NCI-H1694 treated with DMSO at 0.1 percent for 48 hours (cell line): Measurements from ENCODE around the gene CAMSAP3.

Experiments used
- DNase-seq: peaks from one replicate; lab custom pipeline; 2025; lab: John Stamatoyannopoulos, UW

CAMSAP3 gene

DNA sequence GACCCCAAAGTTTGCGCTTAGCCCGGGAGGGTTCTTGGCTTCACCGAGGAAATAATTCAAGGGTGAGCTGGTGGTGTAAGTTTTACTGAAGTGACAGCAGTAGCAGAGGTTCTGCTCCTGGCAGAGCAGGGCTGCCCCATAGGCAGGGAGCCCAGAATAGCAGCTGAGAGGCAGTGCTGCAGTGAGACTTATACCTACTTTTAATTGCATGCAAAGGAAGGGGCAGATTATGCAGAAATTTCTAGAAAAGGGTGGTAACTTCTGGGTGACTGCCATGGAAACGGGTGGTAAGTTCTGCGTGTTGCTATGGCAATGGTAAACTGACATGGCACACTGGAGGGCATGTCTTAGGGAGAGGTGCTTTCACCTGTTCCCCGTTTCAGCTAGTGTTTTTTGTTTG lies 17.5 kb upstream of the CAMSAP3 start:
- DNase-seq: no peak

DNA sequence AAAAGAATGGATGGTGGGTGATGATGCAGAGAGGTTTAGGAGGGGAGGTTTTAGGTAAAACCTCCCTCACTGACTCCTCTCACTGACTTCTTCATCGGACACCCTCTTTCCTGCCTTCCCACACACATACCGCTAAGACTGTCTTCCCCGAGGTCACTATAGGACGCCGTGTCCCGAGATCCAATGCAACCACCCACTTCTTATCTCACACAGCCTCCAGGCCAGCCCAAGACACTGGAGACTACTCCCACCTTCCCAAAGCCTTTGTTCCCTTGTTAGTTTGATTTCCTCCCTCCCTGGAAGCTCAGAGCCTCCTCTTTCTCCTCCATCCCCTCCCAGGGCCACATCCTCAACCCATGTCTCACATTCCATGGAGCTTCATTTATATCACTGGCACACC lies 16.5 kb upstream of the CAMSAP3 start:
- no peak for DNase-seq

DNA sequence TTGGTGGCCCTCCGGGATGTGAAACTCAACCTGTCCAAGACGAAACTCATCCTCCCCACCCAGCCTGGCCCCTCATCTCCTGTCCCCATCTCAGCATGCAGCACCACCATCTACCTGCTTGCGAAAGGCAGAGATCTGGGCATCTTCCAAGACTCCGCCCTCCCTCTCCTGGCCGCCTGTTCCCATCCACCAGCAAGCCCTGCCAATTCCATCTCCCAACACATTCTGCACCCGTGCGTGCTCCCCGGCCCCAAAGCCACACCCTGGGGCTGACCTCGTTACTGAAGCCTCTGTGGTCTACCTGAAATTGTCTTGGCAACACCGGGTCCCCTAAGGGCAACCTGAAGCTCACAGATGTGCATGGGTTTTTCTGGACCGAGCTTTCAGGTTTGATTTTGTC lies 13.2 kb upstream of the CAMSAP3 start:
- DNase-seq: no peak

DNA sequence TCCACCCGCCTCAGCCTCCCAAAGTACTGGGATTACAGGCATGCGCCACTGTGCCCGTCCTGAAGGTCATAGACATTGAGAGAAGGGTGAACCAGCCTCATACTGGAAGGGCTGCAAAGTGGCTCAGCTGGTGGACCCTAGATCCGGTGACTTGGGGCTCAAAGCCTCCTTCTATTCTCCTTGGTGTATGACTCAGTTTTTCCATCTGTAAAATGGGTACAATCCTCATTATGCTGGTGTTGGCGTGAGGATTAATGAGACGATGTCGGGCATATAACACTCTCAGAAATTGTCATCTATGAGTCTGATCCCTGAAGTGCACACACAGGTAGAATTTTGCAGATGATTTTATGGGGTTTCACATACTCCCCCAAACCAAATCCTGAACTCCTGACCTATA lies 5.8 kb upstream of the CAMSAP3 start:
- no peak for DNase-seq

DNA sequence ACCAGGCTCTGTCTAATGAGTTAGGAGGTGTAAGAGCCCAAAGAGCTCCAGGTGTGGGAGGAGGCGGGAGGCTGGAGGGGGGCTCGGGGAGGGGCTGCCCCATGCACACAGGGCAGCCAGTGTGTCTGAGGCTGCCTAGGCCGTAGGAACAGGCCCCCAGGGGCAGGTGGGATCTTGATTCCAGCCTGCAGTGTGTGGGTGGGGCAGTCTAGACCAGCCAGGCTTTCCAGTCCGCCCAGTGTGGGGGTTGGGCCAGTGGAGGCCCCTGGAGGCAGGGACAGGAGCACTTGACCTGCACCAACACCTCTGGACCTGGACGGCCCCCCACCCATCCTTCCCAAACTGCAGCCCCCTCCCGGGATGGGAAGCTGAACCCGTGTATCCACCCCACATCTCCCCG lies 5.4 kb upstream of the CAMSAP3 start:
- DNase-seq: no peak

DNA sequence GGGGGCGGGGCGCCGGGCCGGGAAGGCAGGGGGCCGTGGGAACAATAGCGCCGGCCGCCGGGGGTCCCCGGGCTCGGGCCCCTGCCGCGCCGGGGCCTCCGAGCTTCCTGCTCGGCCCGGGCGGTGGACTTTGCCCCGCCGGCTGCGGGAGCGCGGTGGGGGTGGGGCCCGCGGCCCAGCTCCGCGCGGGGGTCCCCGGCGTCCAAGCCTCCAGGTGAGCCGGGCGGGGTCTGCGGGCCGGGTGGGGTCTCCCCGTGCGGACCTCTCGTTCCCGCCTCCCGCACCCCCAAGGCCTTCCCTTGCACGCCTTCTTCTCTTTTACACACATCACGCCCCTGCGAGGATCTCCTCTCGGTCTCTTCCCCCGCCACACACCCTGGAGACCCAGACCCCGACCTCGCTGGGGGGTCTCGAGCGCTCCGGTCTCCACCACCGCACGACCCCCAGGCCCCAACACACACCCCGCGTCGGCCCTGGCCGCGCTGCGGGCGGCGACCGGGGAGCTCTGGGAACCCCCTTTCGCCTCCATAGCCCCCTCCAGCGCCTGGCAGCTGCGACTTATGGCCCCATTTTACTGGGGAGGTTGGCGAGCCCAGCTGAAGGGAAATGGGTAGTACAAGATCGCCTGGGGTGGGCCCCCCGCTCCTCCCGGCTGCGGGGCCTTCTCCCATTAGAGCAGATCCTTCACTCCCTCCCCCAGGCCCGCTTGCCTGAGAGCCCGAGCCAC lies 711 bp downstream of the CAMSAP3 start:
- DNase-seq: no peak

DNA sequence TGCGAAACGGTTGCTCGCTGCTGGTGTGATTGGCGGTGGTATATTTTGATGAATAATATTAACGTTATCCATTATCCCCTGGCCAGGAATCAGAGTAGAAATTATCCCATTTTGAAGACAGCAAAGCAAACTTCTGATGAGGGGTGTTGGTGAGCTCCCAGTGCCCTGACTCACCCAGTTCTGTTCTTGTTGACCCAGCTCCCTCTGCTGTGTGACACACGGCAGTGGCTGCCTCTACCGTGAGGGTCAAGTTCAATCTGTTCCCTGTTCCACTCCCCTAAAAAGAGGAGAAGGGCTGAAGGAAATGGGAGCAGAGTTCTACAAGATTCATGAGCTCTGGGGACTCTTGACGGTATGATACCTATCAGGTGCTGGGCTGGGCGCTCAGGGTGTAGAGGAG lies 2.0 kb downstream of the CAMSAP3 start:
- no peak for DNase-seq

DNA sequence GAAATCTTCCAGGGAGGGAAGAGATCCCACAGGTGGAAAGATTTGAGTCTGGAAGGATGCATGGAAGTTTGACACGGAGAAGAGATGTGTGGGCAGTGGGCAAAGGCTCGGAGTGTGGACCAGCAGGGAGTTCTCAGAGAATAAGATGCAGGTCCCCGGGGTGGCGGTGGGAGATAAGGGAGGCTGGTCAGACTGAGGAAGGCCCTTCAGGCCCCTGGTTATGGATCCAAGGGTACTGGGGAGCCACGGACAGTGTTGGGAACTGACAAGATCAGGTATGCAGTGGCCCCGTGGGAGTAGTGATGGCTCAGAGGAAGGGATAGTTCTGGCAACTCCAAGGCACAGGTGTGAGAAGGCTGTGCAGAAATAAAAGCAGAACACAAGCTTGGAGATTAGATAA lies 2.5 kb downstream of the CAMSAP3 start:
- DNase-seq: no peak

DNA sequence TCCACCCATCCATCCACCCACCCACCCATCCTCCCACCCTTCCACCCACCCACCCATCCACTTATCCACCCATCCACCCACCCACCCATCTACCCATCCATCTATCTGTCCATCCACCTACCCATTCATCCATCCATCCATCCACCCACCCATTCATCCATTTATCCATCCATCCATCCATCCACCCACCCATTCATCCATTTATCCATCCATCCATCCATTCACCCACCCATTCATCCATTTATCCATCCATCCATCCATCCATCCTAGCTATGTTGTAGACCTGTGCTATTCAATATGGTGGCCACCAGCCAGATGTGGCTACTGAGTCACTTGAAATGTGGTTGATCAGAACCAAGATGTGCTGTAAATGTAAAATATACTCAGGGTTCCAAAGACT lies 5.1 kb downstream of the CAMSAP3 start:
- DNase-seq: no peak

DNA sequence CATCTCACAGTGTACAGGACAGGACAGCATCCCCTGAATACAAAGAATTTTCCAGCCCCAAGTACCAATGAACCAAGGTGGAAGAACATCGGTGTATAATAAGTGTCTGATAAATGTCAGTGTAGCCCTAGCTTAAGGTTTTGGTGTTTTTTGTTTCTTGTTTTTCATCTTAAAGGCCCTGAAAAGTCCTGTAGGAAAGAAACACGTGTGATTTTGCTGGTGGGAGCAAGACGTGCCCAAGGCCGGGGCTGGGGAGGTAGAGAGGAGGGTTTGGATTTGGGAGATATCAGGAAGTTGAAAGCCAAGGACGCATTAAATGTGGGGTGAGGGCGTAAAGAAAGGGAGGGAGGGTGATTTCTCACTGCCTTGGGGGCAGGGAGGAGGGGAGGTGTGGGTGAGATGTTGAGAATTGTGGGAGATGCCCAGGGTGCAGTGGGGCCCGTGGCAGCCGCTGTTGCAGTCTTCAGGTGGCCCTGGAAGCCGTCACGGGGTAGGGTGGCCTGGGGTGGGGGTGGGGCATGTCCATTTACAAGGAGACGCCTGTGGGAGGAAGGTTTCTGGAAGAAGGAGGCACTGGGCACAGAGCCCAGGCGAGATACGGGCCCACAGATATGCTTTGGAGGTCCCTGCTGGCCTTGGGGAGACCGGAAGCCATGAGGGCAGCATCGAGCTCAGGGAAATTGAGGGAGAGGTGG lies 6.7 kb downstream of the CAMSAP3 start:
- no peak for DNase-seq

DNA sequence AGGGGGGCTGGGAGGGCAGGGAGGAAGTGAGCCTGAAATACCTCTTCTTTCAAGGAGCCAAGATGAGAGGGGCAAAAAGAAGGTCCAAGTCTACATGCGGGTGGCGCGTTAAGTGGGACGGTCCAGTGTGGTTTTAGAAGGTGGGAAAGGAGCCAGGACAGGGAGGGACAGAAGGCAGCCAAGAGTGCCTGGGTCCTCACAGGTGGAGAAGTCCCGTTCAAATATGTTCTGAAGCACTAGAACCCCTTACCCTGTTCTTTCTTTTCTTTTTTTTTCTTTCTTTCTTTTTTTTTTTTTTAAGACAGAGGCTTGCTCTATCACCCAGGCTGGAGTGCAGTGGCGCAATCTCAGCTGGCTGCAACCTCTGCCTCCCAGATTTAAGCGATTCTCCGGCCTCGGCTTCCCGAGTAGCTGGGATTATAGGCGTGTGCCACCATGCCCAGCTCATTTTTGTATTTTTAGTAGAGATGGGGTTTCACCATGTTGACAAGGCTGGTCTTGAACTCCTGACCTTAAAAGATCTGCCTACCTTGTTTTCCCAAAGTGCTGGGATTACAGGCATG lies 7.4 kb downstream of the CAMSAP3 start:
- no peak for DNase-seq

DNA sequence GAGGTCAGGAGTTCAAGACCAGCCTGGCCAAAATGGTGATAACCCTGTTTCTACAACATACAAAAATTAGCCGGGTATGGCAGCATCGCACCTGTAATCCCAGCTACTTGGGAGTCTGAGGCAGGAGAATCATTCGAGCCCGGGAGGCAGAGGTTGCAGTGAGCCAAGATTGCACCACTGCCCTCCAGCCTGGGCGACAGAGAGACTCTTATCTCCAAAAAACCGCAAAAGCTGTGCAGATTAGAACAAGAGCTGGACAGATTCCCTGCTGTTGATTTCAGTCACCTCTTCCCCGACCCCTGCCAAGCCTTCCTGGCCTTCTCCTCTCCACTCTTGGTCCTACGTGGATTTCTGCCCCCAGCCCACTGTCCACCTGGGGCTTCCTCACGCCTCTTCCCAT lies 8.3 kb downstream of the CAMSAP3 start:
- no peak for DNase-seq

DNA sequence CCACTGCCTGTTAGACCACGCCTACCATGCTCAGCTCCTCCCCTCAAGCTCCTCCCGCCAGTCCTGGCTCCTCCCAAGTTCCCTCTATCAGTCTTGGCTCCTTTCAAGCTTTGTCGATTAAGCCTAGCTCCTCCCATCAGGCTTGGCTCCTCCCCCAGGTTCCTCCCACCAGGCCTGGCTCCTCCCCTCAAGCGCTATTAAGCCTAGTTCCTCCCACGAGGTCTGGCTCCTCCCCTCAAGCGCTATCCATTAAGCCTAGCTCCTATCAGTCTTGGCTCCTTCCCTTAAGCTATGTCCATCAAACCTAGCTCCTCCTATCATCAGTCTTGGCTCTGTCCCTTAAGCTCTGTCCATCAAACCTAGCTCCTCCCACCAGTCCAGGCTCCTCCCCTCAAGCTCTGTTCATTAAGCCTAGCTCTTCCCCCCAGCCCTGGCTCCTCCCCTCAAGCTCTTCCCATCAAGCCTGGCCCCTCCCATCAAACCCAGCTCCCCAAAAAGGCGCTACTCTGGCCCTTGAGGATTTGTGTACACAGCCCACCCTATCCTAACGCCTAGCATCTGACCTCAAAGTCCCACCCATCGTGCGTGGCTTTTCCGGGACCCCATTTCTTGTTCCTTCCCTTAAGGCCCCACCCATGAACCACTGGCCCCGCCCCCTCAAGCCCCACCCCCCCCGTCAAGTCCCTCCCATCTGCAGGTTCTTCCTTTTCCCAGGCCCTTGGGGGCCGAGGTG lies 10.0 kb downstream of the CAMSAP3 start:
- no peak for DNase-seq

DNA sequence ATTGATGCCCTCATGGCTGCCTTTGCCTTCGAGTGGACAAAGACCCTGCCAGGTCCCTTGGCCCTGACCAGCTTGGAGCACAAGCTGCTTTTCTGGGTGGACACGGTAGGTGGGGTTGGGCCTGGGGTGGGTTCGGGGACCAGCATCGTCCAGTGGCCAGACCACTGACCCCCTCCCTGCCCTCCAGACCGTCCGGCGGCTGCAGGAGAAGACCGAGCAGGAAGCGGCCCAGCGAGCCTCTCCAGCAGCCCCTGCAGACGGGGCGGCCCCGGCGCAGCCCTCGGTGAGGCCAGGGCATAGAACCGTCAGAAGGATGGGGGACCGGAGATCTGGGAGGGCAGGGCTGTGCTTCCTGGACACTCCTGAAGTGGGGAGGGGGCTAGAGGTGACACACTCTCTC lies 10.6 kb downstream of the CAMSAP3 start:
- DNase-seq: no peak

DNA sequence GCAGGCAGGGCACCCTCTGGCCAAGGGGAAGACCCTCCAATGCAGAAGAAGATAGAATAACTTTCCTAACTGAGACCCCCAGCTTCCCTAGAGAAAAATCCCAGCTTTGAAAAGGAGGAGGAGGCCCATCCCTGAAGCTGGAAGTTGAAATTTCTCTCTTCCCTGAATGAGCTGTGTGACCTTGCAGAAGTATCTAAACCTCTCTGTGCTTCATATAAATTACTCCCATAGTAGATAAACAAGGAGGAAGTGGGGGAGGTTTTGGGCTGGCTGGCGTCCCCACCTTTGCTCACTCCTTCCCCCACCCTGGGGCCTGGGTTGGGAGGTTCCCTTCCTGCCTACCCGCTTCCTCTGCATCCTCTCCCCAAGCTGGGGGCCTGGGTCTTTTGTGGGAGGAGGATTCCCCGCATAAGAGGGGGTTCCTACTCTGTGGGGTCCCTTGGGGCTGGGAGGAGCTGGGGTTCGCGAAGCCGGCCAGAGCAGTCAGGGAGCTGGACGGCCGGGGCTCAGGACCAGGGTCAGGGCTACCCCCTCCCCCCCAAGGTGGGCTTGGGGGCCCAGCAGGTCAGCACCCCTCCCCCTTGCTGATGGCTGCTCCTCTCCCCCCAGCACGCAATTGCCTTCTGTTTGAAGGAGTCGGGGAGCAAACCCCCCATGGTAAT lies 11.7 kb downstream of the CAMSAP3 start:
- no peak for DNase-seq

DNA sequence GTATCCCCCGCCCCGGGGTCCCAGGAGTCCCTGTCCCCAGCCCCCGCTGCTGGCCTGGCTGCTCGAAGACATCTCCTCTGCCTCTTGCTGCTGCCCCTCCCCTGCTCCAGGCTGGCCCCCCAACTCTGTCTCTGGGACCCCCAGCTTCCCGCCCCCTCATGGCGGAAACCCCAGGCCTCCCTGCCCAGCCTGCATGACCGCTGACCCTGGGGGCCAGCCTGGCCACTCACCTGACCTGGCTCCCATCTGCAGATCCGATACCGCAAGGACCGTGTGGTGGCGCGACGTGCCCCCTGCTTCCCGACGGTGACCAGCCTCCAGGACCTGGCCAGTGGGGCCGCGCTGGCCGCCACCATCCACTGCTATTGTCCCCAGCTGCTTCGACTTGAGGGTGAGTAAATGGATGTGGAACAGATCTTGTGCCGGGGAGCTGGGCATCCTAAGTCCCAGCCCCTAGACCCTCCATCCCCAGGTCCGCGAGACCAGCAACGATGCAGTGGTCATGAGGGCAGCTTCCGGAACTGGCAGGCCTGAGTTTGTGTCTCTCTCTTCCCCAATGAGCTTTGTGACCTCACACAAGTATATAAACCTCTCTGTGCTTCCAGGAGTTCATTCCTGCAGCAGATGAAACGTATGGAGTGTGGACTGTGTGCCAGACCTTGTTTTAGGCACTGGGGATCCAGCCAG lies 12.4 kb downstream of the CAMSAP3 start:
- no peak for DNase-seq

DNA sequence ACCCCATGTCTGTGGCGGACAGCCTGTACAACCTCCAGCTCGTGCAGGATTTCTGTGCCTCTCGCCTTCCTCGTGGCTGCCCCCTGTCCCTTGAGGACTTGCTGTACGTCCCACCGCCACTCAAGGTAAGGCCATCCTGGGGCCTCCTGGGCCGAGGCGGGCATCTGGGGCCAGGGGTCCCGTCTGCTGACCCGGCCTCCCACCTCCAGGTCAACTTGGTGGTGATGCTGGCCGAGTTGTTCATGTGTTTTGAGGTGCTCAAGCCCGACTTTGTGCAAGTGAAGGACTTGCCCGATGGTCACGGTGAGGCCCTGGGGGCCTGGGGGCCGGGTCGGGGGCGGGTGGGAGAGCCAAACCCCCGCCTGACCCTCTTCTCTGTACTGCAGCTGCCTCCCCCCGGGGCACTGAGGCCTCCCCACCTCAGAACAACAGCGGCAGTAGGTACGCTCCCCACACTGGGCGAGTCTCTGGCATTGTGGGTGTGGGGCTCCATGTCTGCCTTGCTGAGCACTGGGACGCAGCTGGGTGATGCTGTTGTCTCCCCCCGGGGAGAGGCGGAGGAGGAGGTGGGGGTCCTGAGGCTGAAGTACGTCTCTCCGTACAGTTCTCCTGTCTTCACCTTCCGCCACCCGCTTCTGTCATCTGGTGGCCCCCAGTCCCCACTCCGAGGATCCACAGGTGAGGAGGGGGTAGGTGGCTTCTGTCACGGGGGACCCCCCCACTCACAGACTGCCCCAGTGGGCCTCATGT lies 15.0 kb downstream of the CAMSAP3 start:
- DNase-seq: no peak

DNA sequence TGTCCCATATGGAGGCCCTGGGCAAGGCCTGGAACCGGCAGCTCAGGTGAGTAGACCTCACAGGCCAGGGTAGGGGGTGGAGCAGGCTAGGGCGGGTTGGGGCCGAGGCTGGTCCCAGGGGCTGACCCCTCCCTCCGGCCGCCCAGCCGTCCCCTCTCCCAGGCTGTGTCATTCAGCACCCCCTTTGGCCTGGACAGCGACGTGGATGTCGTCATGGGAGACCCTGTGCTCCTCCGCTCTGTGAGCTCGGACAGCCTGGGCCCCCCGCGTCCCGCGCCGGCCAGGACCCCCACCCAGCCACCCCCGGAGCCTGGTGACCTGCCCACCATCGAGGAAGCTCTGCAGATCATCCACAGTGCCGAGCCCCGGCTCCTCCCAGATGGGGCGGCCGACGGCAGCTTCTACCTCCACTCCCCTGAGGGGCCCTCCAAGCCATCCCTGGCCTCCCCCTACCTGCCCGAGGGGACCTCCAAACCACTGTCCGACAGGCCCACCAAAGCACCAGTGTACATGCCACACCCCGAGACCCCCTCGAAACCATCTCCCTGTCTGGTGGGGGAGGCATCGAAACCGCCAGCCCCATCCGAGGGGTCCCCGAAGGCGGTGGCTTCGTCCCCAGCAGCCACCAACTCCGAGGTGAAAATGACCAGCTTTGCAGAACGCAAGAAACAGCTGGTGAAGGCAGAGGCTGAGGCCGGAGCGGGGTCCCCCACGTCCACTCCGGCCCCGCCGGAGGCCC lies 16.0 kb downstream of the CAMSAP3 start:
- no peak for DNase-seq

DNA sequence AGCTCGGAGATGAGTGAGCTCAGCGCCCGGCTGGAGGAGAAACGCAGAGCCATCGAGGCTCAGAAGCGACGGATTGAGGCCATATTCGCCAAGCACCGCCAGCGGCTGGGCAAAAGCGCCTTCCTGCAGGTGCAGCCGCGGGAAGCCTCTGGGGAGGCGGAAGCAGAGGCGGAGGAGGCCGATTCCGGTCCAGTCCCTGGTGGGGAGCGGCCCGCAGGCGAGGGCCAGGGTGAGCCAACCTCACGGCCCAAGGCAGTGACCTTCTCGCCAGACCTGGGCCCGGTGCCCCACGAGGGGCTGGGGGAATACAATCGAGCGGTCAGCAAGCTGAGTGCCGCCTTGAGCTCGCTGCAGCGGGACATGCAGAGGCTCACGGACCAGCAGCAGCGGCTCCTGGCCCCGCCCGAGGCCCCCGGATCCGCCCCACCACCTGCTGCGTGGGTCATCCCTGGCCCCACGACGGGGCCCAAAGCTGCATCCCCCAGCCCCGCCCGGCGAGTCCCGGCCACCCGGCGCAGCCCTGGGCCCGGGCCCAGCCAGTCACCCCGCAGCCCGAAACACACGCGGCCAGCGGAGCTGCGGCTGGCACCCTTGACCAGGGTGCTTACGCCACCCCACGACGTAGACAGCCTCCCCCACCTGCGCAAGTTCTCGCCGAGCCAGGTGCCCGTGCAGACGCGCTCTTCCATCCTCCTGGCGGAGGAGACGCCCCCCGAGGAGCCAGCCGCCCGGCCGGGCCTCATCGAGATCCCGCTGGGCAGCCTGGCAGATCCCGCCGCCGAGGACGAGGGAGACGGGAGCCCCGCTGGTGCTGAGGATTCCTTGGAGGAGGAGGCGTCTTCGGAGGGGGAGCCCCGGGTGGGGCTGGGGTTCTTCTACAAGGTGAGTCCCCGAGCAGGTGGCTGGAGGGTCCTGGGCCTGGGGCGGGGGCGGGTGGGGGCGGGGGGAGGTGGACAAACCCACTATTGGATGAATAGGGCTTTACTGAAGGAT lies 16.9 kb downstream of the CAMSAP3 start:
- no peak for DNase-seq
